Left hindlimb (tissue), 1 donor: Measurements from ENCODE around the gene OAF.

Source experiments
- DNase-seq: peaks from one replicate; pipeline ENCODE4 v3.0.0-alpha.2; 2018

OAF gene

GRCh38 chr11:120184371-120184945 lies 26.4 kb upstream of the OAF start:
- peak; percentile 59 for DNase-seq

DNA sequence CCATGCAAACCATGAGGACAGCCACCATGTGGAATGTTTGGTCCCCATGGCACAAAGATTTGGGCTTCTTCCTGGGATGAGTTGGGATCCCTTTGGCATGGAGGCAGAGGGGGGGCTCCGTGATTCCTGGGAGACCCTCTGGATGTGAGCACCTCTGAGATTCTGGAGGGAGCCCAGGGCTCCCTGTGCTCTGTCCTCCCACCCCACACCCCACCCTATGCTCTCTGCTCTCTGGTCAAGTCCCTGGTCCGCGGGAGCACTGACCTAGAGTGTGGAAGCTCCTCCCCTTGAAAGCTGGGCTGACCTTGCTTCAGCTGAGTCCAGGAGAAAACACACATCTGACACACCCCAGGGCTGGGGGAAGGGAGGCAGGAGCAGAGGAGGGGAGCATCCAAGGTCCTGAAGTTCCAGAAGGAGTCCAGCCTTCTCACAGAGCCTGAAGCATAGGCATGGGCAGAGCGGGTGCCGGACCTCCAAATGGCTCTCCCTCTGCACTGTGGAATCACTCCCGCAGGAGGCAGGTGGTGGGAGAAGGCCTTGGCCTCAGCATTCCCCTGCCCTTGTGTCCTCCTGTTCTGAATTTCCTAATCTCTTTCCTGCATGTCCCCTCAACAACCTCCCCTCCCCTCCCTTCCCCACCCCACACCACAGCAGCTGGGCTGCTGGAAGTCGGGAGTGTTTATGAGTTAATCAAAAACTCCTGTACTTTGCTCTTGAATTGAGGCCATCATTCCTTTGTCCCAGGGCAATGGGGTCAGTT lies 25.7 kb upstream of the OAF start:
- peak; percentile 80 for DNase-seq

GRCh38 chr11:120185706-120186455 lies 25.0 kb upstream of the OAF start:
- DNase-seq: peak; percentile 93

DNA sequence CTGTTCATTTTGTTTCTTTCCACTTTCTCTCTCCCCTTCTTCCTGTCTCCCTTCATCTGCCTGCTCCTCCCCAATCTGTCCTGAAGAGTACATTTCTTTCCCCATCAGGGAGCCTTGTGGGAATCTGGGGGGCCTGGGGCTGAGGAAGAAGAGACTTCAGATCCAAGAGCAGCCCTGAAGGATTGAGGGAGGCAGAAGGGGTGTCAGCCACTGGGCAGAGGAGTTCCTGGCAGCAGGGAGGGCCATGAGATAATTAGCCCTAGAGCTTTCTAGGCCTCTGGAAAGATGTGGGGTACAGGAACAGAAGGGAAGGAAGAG lies 24.4 kb upstream of the OAF start:
- no peak for DNase-seq

- peak; percentile 82 for DNase-seq
Measured at GRCh38 chr11:120186774-120187591, 23.8 kb upstream of the OAF start.

DNA sequence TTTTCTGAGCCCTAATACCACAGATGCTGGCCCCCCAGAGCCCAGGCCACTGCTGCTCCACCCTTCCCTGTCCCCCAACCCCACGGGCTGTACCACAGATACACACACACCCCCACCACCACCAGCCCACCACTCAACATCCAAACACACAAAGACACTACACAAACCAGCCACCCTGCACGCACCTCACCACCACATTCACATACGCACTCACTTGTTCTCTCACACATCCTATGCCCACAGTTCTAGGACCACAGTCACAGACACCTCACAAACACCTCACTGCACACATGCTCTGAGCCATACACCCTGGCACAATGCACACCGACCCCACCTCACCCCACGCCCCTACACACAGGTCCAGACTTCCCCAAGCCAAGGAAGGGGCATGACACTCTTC lies 22.5 kb upstream of the OAF start:
- DNase-seq: no peak

GRCh38 chr11:120188811-120189455 lies 21.9 kb upstream of the OAF start:
- no peak for DNase-seq

DNA sequence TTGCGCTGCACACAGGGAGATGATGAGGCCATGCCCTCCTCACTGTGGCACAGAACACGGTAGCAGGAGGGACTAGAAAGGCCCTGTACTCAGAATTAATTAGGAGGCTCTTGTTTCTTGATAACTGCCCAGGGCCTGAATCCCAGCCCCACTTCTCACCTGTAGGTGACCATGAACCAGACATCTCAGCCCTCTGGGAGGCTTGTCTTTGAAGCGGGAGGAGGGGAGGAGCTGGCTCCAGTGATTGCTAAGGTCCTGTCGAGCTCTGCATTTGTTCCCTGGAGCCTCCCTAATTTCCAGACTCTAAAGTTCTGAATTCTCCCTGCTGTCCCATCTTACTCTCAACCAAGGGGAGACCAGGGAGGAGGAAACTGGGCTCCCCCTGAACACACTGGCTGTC lies 19.8 kb upstream of the OAF start:
- no peak for DNase-seq

DNA sequence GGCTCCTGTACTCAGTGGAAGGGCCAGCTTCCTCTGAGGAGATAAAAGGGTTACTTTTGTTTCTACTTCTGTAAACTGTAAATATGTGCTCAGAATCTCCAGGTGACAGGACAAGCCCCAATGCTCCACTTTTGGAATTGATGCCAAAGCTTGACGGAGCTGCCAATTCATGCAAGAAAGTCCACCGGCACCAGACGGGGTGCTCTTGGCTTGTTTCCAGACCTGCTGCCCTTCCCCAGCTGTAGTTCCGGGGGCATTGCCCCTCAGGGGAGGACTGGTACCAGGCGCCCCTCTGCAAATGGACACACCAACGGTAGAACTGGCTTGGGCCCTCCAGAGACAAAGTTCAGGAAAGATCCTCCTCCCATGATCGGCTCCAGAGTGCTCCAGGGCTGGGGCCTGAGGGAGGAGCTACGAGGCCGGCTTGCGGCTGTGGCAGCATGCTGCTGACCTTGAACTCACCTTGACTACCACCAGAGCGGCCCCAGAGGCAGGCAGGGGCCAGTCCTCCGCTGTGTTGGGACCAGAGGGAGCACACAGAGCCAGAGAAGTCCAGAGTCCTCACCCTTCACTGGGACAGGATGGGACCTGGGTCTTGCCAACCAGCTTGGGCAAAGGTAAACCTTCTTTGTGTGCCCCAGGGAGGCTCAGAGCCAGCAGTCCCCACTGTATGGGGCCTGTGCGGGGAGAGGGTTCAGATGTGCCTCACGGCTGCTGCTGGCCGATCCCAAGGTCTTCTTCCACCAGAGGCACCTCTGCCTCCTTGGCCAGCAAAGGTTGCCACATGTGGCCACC lies 17.8 kb upstream of the OAF start:
- DNase-seq: no peak

DNA sequence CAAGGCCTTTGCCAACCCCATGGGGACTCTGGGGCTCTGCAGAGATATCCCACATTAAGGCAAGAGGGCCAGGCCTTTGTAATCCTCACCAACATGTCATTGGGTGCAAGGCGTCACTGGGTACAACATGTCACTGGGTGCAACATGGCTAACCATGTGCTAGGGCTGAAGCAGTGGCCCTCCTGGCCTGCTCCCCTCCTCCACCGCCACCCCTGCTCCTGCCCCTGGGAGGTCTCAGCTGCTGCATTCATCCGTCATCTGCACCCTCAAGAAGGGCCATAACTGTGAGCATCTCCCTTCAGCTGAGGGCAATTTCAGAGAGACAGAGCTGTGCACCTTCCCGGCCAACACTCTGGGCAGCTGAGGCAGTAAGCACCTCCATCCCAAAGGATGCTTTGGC lies 16.7 kb upstream of the OAF start:
- DNase-seq: no peak

GRCh38 chr11:120195601-120196320 lies 15.1 kb upstream of the OAF start:
- no peak for DNase-seq

- no peak for DNase-seq
Measured at GRCh38 chr11:120196826-120197225, 14.0 kb upstream of the OAF start.

GRCh38 chr11:120197251-120197891 lies 13.5 kb upstream of the OAF start:
- DNase-seq: peak; percentile 85

DNA sequence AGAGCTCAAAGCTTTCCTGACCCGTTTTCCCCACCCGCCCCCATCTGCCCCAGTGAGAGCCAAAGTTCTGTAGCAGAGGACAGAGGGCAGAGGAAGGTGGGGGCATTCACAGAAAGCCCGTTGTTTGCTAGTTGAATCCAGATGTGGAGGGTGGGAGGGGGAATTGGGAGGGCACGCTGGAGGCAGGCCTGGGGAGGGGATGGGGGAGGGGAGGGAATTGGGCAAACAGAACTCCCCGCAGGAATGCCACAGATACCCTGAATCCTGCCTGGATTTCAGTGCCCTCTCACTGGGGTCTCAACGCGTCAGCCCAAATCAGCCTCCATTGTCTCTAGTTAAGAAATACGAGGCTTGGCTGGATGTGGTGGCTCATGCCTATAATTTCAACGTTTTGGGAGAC lies 12.9 kb upstream of the OAF start:
- DNase-seq: no peak

DNA sequence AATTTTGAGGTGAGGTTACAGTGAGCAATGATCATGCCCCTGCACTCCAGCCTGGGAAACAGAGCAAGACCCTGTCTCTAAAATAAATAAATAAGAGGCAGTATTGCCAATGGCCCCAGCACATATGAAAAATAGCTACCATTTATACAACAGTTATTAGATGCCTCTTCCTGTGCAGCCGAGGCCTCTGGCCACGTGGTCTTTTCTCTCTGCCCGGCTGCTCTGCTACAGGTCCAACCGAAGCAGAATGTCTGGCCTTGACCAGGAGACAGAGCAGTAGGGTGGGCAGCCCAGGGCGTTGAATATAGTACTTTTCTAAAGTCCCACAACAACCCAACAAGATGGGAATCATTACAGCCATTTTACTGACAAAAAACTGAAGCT lies 12.4 kb upstream of the OAF start:
- no peak for DNase-seq

DNA sequence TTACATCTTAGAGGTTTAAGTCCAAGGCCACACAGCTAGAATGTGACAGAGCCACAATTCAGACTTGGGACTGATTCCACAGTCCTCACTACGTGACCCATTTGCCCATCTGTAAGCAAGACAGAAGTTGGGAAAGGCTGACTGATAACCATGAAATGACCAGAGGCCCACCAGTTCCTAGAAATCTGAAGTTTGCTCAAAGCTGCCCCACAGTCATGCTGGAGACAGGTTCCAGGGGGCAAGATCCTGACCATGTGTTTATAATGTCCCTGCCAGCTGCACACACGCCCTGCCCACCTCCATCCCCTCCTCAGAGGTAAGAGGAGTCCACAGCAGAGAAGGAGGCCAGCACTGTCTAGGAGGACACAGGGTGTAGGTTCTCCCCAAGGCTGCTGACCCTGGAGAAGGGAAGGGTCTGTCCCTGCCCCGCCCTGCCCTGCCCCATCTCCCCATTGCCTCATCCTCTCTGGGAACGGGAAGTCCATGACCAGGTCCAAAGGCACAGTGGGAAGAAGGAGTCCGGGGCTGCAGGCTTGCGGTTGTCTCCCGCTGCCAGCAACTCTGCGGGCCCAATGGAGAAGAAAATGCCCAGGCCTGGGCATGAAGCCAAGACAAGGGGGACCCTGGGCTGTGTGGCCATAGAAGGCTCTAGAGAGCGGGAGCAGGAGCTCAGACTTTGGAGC lies 11.9 kb upstream of the OAF start:
- DNase-seq: no peak

GRCh38 chr11:120199613-120200012 lies 11.2 kb upstream of the OAF start:
- DNase-seq: no peak

DNA sequence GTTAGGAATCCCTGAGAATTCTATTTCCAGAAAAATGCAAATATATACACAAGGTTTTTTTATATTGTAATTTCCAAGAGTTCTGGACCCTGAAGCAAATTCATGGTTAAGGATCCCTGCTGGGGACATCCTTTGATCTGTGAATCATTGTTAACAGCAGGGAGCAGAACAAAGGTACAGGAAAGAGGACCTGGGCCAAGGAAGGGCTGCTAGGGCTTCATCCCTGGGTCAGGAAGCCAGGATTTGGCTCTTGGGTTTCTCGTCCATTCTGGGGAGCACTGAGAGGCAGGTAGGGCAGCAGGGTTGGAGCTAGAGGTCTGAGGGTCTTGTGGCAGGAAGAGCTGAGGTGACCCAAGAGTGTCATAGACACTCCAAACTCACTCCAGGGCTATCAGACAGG lies 10.2 kb upstream of the OAF start:
- no peak for DNase-seq

GRCh38 chr11:120201653-120202052 lies 9.2 kb upstream of the OAF start:
- DNase-seq: no peak

GRCh38 chr11:120203626-120204025 lies 7.2 kb upstream of the OAF start:
- DNase-seq: no peak
